Epithelial cell of proximal tubule (primary cell): ENCODE measurements around the gene CDC26. TPM values are rescaled to one million over a fixed set of nuclear protein-coding genes. Genes with fewer than 3 reads are reported as not detected.
"Not testable (repeated sequence)": the region's sequence is repeated elsewhere in the genome, so short reads cannot be mapped to it uniquely, and the experiment has no call there.

Experiments
- DNase-seq: peaks from one replicate; pipeline ENCODE4 v3.0.0-alpha.2; 2011; ENCODE audit warnings: low read depth
- H3K4me3 ChIP-seq: 2 replicates; pipeline ENCODE4 v1.5.1; 2011; ENCODE audit warnings: low read depth, mild to moderate bottlenecking, low read length
- total RNA-seq: library from RNA; depleted of rRNA; stranded (reverse); fragments of >200 nt; gene quantifications from 2 replicates; pipeline ENCODE4 v1.2.3, GENCODE V29; 2015
- TF ChIP-seq, protein P1 (sequence below): conservative IDR thresholded peaks from 2 replicates; pipeline ENCODE4 v1.5.1; 2012; ENCODE audit warnings: low read depth, mild to moderate bottlenecking, low read length

Gene CDC26
- total RNA-seq, 1 donor from 2014 or later: 44.6 TPM

- TF ChIP-seq, protein P1, sequence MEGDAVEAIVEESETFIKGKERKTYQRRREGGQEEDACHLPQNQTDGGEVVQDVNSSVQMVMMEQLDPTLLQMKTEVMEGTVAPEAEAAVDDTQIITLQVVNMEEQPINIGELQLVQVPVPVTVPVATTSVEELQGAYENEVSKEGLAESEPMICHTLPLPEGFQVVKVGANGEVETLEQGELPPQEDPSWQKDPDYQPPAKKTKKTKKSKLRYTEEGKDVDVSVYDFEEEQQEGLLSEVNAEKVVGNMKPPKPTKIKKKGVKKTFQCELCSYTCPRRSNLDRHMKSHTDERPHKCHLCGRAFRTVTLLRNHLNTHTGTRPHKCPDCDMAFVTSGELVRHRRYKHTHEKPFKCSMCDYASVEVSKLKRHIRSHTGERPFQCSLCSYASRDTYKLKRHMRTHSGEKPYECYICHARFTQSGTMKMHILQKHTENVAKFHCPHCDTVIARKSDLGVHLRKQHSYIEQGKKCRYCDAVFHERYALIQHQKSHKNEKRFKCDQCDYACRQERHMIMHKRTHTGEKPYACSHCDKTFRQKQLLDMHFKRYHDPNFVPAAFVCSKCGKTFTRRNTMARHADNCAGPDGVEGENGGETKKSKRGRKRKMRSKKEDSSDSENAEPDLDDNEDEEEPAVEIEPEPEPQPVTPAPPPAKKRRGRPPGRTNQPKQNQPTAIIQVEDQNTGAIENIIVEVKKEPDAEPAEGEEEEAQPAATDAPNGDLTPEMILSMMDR: no peak
- no peak overlapping the region for H3K4me3 ChIP-seq
- DNase-seq: no peak
Observed at GRCh38 chr9:113244556-113244955, 30.8 kb downstream of the CDC26 start.

DNA sequence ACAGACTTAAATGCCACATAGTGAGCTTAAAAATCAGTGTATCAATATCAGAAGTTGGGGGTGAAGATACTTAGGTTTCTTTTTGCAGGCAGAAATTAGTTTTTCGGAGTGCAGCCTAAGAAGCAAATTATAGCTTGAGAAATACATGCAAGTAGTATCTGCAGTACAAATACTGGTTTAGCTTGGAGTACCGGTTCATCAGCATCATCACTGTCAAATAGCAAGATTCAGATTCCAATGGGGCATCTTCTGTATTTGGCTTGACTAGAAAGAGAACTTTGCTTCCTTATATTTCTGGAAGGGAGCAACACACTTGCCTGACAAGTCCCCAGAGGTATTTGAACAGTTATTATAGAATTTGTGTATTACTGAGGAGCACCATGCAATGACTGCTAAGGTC, 34.2 kb downstream of the CDC26 start:
- DNase-seq: no peak
- H3K4me3 ChIP-seq: no peak overlapping the region
- TF ChIP-seq, protein P1: no peak

DNA sequence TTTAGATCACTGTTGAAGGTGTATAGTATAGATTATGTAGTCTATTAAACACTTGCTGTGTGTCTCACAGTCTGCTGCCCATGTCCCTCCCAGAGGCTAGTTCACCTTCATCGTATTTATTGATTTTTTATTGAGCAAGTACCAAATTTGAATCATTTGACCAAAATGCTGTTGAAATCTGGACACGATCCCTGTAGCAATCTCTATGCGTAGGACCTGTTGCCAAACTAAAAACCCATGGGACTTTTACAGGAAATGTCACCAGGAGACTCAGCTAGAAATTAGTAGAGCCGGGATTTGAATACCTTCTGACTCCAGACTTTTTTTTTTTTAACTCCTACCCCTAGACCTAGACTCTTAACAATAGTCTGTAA, 36.5 kb downstream of the CDC26 start:
- no peak for DNase-seq
- TF ChIP-seq, protein P1: no peak

DNA sequence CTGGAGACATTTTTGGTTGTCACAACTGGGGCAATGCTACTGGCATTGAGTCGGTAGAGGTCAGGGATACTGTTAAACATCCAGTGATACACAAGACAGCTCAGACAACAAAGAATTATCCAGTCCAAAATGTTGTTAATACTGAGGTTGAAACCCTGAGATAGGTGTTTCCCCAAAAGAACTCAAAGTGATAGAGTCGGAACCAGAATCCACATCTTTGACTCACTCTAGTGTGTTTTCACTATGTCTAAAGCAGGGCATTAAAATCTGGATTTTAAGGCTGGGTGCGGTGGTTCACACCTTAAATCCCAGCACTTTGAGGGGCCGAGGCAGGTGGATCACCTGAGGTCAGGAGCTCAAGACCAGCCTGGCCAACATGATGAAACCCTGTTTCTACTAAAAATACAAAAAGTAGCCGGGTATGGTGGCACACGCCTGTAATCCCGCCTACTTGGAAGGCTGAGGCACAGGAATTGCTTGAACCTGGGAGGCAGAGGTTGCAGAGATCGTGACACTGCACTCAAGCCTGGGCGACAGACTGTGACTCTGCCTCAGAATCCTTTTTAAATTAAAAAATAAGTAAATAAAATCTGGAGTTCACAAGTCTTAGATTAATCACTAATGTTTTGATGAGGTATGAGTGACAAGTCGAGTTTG, 37.0 kb downstream of the CDC26 start:
- DNase-seq: no peak
- H3K4me3 ChIP-seq: no peak overlapping the region
- TF ChIP-seq, protein P1: no peak

More for the DNA sequence above, 36.5 kb downstream of the CDC26 start:
- H3K4me3 ChIP-seq: no peak overlapping the region

- no peak for DNase-seq
- TF ChIP-seq, protein P1: no peak
- H3K4me3 ChIP-seq: no peak overlapping the region
Observed at GRCh38 chr9:113237026-113237425, 38.3 kb downstream of the CDC26 start.

GRCh38 chr9:113235701-113236255, 39.6 kb downstream of the CDC26 start:
- H3K4me3 ChIP-seq, DNase-seq: not testable (repeated sequence)

DNA sequence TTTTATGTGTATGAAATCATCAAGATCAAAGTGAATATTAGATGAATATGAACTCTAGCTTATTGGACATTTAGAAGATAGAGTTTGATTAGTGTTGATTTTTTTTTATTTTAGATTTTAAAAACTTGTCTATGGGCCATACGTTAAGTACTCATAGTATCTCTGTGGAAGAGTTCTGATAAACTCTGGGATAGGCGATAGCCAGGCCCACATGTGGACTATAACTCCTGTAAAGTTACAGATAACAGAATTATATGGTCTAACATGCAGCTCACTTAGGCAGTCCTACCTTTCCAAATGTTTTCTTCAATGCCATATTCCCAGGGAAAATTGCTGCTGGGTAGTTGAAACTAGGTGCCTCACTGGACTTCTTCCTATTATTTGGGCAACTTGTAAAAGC, 43.7 kb downstream of the CDC26 start:
- no peak overlapping the region for H3K4me3 ChIP-seq
- TF ChIP-seq, protein P1: no peak
- DNase-seq: no peak
